ENCODE measurements around the gene BCKDHA.

DNA sequence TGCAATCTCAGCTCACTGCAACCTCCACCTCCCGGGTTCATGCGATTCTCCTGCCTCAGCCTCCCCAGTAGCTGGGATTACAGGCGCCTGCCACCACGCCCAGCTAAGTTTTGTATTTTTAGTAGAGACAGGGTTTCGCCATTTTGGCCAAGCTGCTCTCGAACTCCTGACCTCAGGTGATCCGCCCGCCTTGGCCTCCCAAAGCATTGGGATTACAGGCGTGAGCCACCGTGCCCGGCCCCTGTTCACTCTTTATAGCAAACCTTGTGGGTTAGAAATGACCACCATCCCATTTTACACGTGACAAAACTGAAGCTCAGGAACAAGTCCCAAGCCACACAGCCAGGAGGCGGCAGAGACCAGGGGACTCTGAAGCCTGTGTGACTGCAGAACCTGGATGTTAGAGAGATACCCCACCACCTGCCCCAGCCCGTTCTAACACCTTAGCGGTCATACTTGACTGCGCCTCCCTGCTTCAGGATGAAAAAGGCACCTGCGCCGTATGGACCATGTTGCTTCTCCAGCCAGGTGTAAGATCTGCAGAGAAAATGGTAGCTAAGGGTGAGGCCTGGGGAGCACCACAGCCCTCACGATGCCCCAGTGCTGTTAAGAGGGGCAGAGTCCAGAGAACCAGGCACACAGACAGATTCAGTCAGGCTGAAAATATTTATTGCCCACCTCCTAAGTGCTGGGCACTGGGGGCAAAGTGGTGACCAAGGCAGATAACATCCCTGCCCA is 38.5 kb downstream of the BCKDHA start:
- no peak for TF ChIP-seq EZH2 (IDR thresholded peaks at IDR 0.05; ENCODE audit: borderline replicate concordance, low read length)
- no peak for TF ChIP-seq CTCF (IDR thresholded peaks at IDR 0.05; ENCODE audit: low read length)
